Epithelial cell of esophagus (primary cell): ENCODE data around the gene ERICH6.

Experiments used
- DNase-seq: peaks from one replicate; pipeline ENCODE4 v3.0.0; 2010; ENCODE audit warnings: low read depth
- H3K4me3 ChIP-seq: 2 replicates; pipeline ENCODE4 v1.5.1; 2011; ENCODE audit warnings: mild to moderate bottlenecking, low read length, control low read depth
- CTCF ChIP-seq: IDR thresholded peaks from 2 replicates; pipeline ENCODE4 v1.5.1; 2011; ENCODE audit warnings: low read depth, mild to moderate bottlenecking, low read length, control low read depth, inconsistent platforms; ENCODE audit not compliant: insufficient read depth; ENCODE audit errors: missing control alignments

The ERICH6 gene

DNA sequence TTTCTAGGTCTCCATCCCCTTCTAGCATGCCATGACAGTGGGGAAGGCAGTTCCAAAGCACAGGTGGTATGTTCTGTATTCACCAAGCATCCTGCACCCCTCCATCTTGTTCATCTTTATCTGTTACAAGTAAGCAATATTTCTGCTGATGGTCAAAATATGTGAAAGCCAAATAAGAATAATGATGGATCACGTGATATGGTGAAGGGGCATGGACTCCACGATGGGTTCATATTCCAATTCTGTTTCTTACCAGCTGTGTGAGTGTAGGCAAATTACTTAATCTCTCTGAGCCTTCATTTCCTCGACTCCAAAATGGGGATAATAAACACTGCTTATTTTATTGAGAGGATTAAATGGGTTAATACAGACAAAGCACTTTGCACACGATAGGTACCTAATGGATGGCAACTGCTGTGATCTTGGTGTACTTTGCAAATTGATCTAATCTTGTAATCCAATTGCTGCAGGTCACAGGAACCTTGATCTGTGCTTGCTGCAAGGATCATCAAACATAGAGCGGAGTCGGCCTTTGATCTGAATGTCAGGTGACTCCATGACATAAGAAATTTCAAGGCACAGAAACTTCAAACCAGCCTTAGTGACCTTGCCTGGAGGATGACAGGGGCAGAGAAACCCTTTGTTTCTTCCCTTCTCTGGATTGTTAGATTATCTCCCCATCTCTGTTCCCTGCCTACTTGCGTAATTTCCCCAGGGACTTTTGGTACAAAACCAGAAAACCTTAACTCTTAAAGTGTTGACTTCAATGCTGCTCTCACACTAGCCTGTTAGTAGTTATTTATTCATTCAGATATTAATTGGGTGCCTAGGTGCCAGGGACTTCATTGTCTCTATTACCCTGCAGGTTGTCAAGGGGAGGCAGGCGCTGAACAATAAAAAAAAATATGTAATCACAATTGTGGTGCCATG lies 33.4 kb upstream of the ERICH6 start:
- DNase-seq: no peak
- no peak for TF ChIP-seq CTCF
- no peak overlapping the region for H3K4me3 ChIP-seq

GRCh38 chr3:150736316-150736719 lies 32.6 kb upstream of the ERICH6 start:
- H3K4me3 ChIP-seq: no peak overlapping the region
- peak; percentile 74 for DNase-seq
- TF ChIP-seq CTCF: no peak

DNA sequence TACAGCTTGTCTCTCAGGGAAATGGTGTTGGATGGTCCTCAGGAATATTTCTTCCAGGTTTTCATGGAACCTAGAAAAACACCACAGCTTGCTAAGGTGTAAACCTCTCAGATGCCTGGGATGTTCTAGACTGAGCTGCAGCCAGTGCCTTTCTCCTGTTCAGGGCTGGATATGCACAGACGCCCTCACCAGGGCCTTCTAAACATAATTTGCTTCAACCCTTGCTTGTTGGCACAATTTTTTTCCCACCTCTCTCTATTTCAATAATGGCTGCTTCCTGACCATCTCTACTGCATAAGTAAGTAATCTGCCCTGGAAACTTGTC lies 31.0 kb upstream of the ERICH6 start:
- no peak for DNase-seq
- TF ChIP-seq CTCF: no peak
- H3K4me3 ChIP-seq: no peak overlapping the region

GRCh38 chr3:150733936-150734794 lies 30.4 kb upstream of the ERICH6 start:
- no peak overlapping the region for H3K4me3 ChIP-seq
- TF ChIP-seq CTCF: no peak
- peak; percentile 95 for DNase-seq

DNA sequence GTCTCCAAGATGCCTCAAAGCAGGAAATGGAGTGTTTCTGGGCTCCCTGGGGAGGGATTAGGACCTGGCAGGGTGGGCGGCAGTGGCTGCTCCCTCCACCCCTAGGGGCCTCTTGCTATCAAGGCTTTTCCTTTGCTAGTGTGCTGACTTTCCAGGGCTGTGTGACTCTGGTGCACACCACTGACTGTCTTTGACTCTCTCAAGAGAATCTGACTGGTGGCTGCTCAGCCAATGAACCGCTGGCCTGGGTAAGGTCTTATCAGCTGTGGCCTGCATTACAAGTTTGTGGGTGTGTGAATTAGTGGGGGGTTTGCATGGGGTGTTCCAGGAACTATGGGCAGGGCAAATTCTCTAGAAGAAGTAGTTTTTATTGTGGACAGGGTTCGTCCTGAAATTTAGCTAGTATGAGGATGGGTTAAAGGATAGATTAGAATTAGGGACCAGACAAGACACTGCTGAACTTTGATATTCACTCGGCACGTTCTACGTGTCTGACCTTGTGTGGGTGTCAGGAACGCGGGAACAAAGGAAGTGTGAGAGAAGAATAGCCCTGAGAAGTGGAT lies 29.7 kb upstream of the ERICH6 start:
- no peak for TF ChIP-seq CTCF
- peak; percentile 27 for DNase-seq
- H3K4me3 ChIP-seq: no peak overlapping the region

- DNase-seq: no peak
- TF ChIP-seq CTCF: no peak
- no peak overlapping the region for H3K4me3 ChIP-seq
Measured at GRCh38 chr3:150729682-150730360, 26.1 kb upstream of the ERICH6 start.
